HUDEP-2 (cell line): Measurements from ENCODE around the gene TMEM135.
A peak's percentile ranks its signal among the peaks of the same experiment; 100 is the strongest.
"Not testable (repeated sequence)": the region's sequence is repeated elsewhere in the genome, so short reads cannot be mapped to it uniquely, and the experiment has no call there.

Experiments
- DNase-seq, 76 experiments: peaks; one replicate each; lab custom pipeline; 2025; ENCODE audit not compliant: unreplicated experiment in 76 of 76; lab: John Stamatoyannopoulos, UW

The TMEM135 gene

GRCh38 chr11:87037450-87038234 lies at the start of gene TMEM135:
Gene TMEM135, plus strand, starts transcription at chr11:87037934. Its CDS starts 112 bp downstream, at chr11:87038046.
- peak; percentile 19 to 97 (median 93) for DNase-seq

- no peak for DNase-seq
Observed at GRCh38 chr11:86988351-86988881, 49.3 kb upstream of the TMEM135 start.

- DNase-seq: no peak
Observed at GRCh38 chr11:86990031-86990430, 47.7 kb upstream of the TMEM135 start.

- DNase-seq: no peak
Observed at GRCh38 chr11:86990515-86990914, 47.2 kb upstream of the TMEM135 start.

- no peak for DNase-seq
Observed at GRCh38 chr11:86991341-86991740, 46.4 kb upstream of the TMEM135 start.

- not testable (repeated sequence) for DNase-seq
Observed at GRCh38 chr11:86992340-86992739, 45.4 kb upstream of the TMEM135 start.

GRCh38 chr11:86993031-86993430 lies 44.7 kb upstream of the TMEM135 start:
- DNase-seq: no peak

- DNase-seq: no peak
Observed at GRCh38 chr11:86996953-86997570, 40.7 kb upstream of the TMEM135 start.

- no peak for DNase-seq
Observed at GRCh38 chr11:86999388-86999787, 38.3 kb upstream of the TMEM135 start.

GRCh38 chr11:86999859-87000753 lies 37.6 kb upstream of the TMEM135 start:
- DNase-seq: peak in 73 of 76 experiments; percentile 3 to 89 (median 60)

- DNase-seq: no peak
Observed at GRCh38 chr11:87002918-87003317, 34.8 kb upstream of the TMEM135 start.

- DNase-seq: not testable (repeated sequence)
Observed at GRCh38 chr11:87004281-87004680, 33.5 kb upstream of the TMEM135 start.

- no peak for DNase-seq
Observed at GRCh38 chr11:87005569-87005921, 32.2 kb upstream of the TMEM135 start.

GRCh38 chr11:87006035-87006434 lies 31.7 kb upstream of the TMEM135 start:
- no peak for DNase-seq

GRCh38 chr11:87007963-87008362 lies 29.8 kb upstream of the TMEM135 start:
- no peak for DNase-seq

- no peak for DNase-seq
Observed at GRCh38 chr11:87012089-87012488, 25.6 kb upstream of the TMEM135 start.

GRCh38 chr11:87012673-87013072 lies 25.1 kb upstream of the TMEM135 start:
- DNase-seq: no peak

- no peak for DNase-seq
Observed at GRCh38 chr11:87013912-87014825, 23.6 kb upstream of the TMEM135 start.

- DNase-seq: no peak
Observed at GRCh38 chr11:87015645-87016044, 22.1 kb upstream of the TMEM135 start.
